Uterus (tissue), 4 donors: Measurements from ENCODE around the gene FMR1NB. TPM values are rescaled to one million over a fixed set of nuclear protein-coding genes. Genes with fewer than 3 reads are reported as not detected.

Source experiments
- DNase-seq, 2 donors: peaks; one replicate each; pipeline ENCODE4 v3.0.0-alpha.2; 2019 to 2020
- H3K27ac ChIP-seq, 2 donors: fragments of 200-600 bp; sonication (generic); 1 replicate in 1 of 2; 2 replicates in 1 of 2; pipeline ENCODE4 v1.5.1; 2016 to 2018
- H3K27me3 ChIP-seq, 2 donors: fragments of 200-600 bp; sonication (generic); one replicate each; pipeline ENCODE4 v1.5.1; 2018 to 2019; ENCODE audit warnings: control low read depth in 1 of 2
- H3K36me3 ChIP-seq, 2 donors: fragments of 200-600 bp; sonication (generic); one replicate each; pipeline ENCODE4 v1.5.1; 2019; ENCODE audit warnings: control low read depth in 1 of 2
- H3K4me1 ChIP-seq, 2 donors: fragments of 200-600 bp; sonication (generic); one replicate each; pipeline ENCODE4 v1.5.1; 2018 to 2019; ENCODE audit warnings: control low read depth in 1 of 2
- H3K4me3 ChIP-seq, 2 donors: fragments of 200-600 bp; sonication (generic); 1 replicate in 1 of 2; 2 replicates in 1 of 2; pipeline ENCODE4 v1.5.1; 2018 to 2019; ENCODE audit warnings: mild to moderate bottlenecking in 1 of 2
- H3K9me3 ChIP-seq, 2 donors: fragments of 200-600 bp; sonication (generic); one replicate each; pipeline ENCODE4 v1.5.1; 2019; ENCODE audit warnings: control low read depth in 1 of 2
- POLR2A ChIP-seq, 2 donors: fragments of 450-650 bp; IDR thresholded peaks; one replicate each; pipeline ENCODE4 v1.6.1; 2016; ENCODE audit warnings: antibody characterized with exemption in 2 of 2, mild to moderate bottlenecking in 1 of 2, moderate library complexity in 1 of 2
- intact Hi-C: fragments of 100-400 bp; cut with DNase I; formaldehyde crosslinking; loops from one replicate; pipeline ENCODE4 v1.15.1; 2023; ENCODE audit warnings: low total_unique reads
- small RNA-seq: library from RNA; depleted of rRNA; stranded (forward); fragments of <200 nt; gene quantifications from one replicate; pipeline ENCODE3, GENCODE V24; 2016
- total RNA-seq, 4 donors: library from RNA; depleted of rRNA in 3 of 4; stranded (reverse); fragments of >200 nt in 3 of 4; gene quantifications; one replicate each; pipeline versions ENCODE4 v1.1.0 to v1.2.4, GENCODE V29; 2014 to 2023
- TF ChIP-seq, protein P1 (sequence below), 4 experiments: fragments of 200-600 bp in 2 of 4; fragments of 450-650 bp in 2 of 4; sonication (generic) in 2 of 4; IDR thresholded peaks; one replicate each; pipeline ENCODE4 v1.5.1; 2016 to 2019; ENCODE audit warnings: antibody characterized with exemption in 4 of 4, mild to moderate bottlenecking in 2 of 4, moderate library complexity in 1 of 4
- donor health status: DM: yes; HTN: yes; CAD: no.

The FMR1NB gene
- total RNA-seq, 4 donors from 2014 or later: not detected

DNA sequence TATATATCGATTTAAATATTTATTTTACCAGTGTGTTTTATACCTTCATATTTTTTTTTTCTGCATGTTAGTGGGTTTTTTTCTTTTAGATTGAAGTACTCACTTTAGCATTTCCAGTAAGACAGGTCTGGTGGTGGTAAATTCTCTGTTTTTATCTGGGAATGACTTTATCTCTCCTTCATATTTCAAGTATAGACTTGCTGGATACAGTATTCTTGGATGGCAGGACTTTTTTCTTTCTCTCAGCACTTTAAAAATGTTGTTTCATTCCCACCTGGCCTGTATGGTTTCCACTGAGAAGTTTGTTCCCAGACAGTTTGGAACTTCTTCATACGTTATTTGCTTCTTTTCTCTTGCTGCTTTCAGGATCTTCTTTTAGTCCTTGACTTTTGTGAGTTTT is 86.1 kb downstream of the FMR1NB start:
- TF ChIP-seq POLR2A (IDR thresholded peaks at IDR 0.05): no peak
- TF ChIP-seq, protein P1, sequence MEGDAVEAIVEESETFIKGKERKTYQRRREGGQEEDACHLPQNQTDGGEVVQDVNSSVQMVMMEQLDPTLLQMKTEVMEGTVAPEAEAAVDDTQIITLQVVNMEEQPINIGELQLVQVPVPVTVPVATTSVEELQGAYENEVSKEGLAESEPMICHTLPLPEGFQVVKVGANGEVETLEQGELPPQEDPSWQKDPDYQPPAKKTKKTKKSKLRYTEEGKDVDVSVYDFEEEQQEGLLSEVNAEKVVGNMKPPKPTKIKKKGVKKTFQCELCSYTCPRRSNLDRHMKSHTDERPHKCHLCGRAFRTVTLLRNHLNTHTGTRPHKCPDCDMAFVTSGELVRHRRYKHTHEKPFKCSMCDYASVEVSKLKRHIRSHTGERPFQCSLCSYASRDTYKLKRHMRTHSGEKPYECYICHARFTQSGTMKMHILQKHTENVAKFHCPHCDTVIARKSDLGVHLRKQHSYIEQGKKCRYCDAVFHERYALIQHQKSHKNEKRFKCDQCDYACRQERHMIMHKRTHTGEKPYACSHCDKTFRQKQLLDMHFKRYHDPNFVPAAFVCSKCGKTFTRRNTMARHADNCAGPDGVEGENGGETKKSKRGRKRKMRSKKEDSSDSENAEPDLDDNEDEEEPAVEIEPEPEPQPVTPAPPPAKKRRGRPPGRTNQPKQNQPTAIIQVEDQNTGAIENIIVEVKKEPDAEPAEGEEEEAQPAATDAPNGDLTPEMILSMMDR (IDR thresholded peaks at IDR 0.05): no peak
- Histone ChIP-seq H3K27ac (no peak overlapping the region), H3K4me1 (no peaks in the 10 kb centered on the region), H3K27me3 (no peaks in the 10 kb centered on the region), H3K4me3 (no peak overlapping the region), H3K36me3 (no peaks in the 10 kb centered on the region), H3K9me3 (no peaks in the 10 kb centered on the region)
- no peak for DNase-seq
- intact Hi-C loops: no loop called here

DNA sequence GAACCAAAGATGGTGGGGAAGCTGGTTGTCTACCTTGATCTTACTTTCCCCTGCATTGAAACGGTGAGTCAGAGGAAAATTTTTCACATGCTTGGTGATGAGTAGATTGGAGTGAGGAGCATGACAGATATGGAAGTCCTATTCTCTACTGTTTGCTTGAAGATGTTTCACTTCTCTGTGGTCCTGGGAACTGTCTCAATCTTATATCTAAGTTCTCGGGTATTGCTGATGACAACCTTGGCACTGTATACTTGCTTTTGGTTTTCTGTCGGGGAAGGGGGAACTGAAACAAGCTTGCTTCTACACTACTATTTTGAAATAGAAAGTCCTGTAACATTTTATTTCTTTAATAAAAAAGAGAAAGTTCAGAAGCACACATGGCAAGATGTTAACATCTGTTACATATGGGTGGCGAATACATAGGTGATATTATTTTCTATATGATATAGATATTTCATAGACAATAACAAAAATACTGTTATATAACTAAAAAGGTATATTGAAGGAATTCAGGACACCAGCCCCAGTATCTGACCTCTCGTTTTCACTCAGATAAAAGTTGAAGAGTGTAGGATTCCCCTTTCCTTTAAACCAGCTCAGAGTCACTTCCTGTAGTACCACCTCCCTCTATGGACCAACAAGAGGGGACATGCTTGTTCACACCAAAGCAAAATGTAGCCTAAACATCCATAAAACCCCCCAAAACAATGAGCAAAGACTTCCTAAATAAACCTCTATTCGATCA is 88.8 kb downstream of the FMR1NB start:
- no peaks in the 10 kb centered on the region for H3K9me3 ChIP-seq
- DNase-seq: no peak
- no peak for TF ChIP-seq POLR2A (IDR thresholded peaks at IDR 0.05)
- TF ChIP-seq, protein P1 (IDR thresholded peaks at IDR 0.05): no peak
- H3K27me3 ChIP-seq: no peaks in the 10 kb centered on the region
- H3K4me1 ChIP-seq: no peaks in the 10 kb centered on the region
- no peaks in the 10 kb centered on the region for H3K36me3 ChIP-seq
- no peak overlapping the region for H3K4me3 ChIP-seq
- intact Hi-C loops: no loop called here
- H3K27ac ChIP-seq: no peak overlapping the region

DNA sequence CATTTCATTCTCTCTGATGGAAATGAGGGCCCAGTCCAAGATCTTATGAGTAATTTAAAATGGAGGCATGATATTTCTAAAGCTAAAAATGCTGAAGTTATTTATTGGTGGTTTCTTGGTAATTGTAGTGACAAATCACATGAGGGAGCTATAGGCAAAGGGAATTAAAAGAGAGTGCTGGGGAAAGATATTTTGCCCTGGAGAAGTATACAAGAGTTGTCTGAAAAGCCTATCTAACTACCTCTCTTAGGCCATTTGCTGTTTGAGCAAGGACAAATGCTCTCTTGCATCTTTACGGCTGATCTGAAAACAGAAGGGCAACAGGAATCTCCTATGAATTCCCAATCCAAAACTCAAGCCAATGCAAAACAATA is 89.4 kb downstream of the FMR1NB start:
- no peak overlapping the region for H3K27ac ChIP-seq
- no peak overlapping the region for H3K4me3 ChIP-seq
- intact Hi-C loops: no loop called here
- no peak for DNase-seq
- no peaks in the 10 kb centered on the region for H3K27me3 ChIP-seq
- no peaks in the 10 kb centered on the region for H3K36me3 ChIP-seq
- H3K9me3 ChIP-seq: no peaks in the 10 kb centered on the region
- H3K4me1 ChIP-seq: no peaks in the 10 kb centered on the region
- TF ChIP-seq, protein P1 (IDR thresholded peaks at IDR 0.05): no peak
- TF ChIP-seq POLR2A (IDR thresholded peaks at IDR 0.05): no peak

Small RNA genes lying within 50 kb of the gene (small RNA-seq; reads per million reads assigned to genes)
- gene RNA5SP524: not detected

Other genes with a start within 250 kb of the FMR1NB start
- gene FMR1, start 69.4 kb upstream of the FMR1NB start, total RNA-seq: 10 to 100 TPM; 26.9 to 86.8 (median 66.5) TPM